ENCODE data around the gene CLPX.

Gene CLPX

GRCh38 chr15:65172531-65172930, 12.6 kb downstream of the CLPX start:
- no peak for TF ChIP-seq SIN3A (IDR thresholded peaks at IDR 0.05; ENCODE audit: borderline replicate concordance, insufficient read depth, low read length)
- TF ChIP-seq REST (IDR thresholded peaks at IDR 0.05; ENCODE audit: insufficient read depth in 1 of 2, low read depth in 2 of 2, low read length in 2 of 2): no peak
- TF ChIP-seq POLR2AphosphoS5 (IDR thresholded peaks at IDR 0.05; ENCODE audit: low read depth, low read length): no peak
- TF ChIP-seq FOXP2 (optimal IDR thresholded peaks at IDR 0.05; ENCODE audit: borderline replicate concordance, extremely low read depth, extremely low read length, insufficient read depth): no peak
- no peak for TF ChIP-seq TAF1 (IDR thresholded peaks at IDR 0.05; ENCODE audit: borderline replicate concordance, insufficient read depth, low read length)

- TF ChIP-seq POLR2AphosphoS5 (IDR thresholded peaks at IDR 0.05; ENCODE audit: low read depth, low read length) (no peak), REST (IDR thresholded peaks at IDR 0.05; ENCODE audit: insufficient read depth in 1 of 2, low read depth in 2 of 2, low read length in 2 of 2) (no peak), TAF1 (IDR thresholded peaks at IDR 0.05; ENCODE audit: borderline replicate concordance, insufficient read depth, low read length) (no peak), FOXP2 (optimal IDR thresholded peaks at IDR 0.05; ENCODE audit: borderline replicate concordance, extremely low read depth, extremely low read length, insufficient read depth) (no peak), SIN3A (IDR thresholded peaks at IDR 0.05; ENCODE audit: borderline replicate concordance, insufficient read depth, low read length) (no peak)
Observed at GRCh38 chr15:65171428-65171827, 13.7 kb downstream of the CLPX start.

GRCh38 chr15:65165875-65166274, 19.3 kb downstream of the CLPX start:
- TF ChIP-seq FOXP2 (optimal IDR thresholded peaks at IDR 0.05; ENCODE audit: borderline replicate concordance, extremely low read depth, extremely low read length, insufficient read depth) (no peak), TAF1 (IDR thresholded peaks at IDR 0.05; ENCODE audit: borderline replicate concordance, insufficient read depth, low read length) (no peak), POLR2AphosphoS5 (IDR thresholded peaks at IDR 0.05; ENCODE audit: low read depth, low read length) (no peak)

- TF ChIP-seq FOXP2 (optimal IDR thresholded peaks at IDR 0.05; ENCODE audit: borderline replicate concordance, extremely low read depth, extremely low read length, insufficient read depth): no peak
- TF ChIP-seq TAF1 (IDR thresholded peaks at IDR 0.05; ENCODE audit: borderline replicate concordance, insufficient read depth, low read length): no peak
- no peak for TF ChIP-seq POLR2AphosphoS5 (IDR thresholded peaks at IDR 0.05; ENCODE audit: low read depth, low read length)
- no peak for TF ChIP-seq SIN3A (IDR thresholded peaks at IDR 0.05; ENCODE audit: borderline replicate concordance, insufficient read depth, low read length)
- no peak for TF ChIP-seq REST (IDR thresholded peaks at IDR 0.05; ENCODE audit: insufficient read depth in 1 of 2, low read depth in 2 of 2, low read length in 2 of 2)
Observed at GRCh38 chr15:65164139-65164538, 21.0 kb downstream of the CLPX start.

- TF ChIP-seq SIN3A (IDR thresholded peaks at IDR 0.05; ENCODE audit: borderline replicate concordance, insufficient read depth, low read length) (no peak), REST (IDR thresholded peaks at IDR 0.05; ENCODE audit: insufficient read depth in 1 of 2, low read depth in 2 of 2, low read length in 2 of 2) (no peak), TAF1 (IDR thresholded peaks at IDR 0.05; ENCODE audit: borderline replicate concordance, insufficient read depth, low read length) (no peak), FOXP2 (optimal IDR thresholded peaks at IDR 0.05; ENCODE audit: borderline replicate concordance, extremely low read depth, extremely low read length, insufficient read depth) (no peak), POLR2AphosphoS5 (IDR thresholded peaks at IDR 0.05; ENCODE audit: low read depth, low read length) (no peak)
Observed at GRCh38 chr15:65163041-65163440, 22.1 kb downstream of the CLPX start.

Measured in PFSK-1 (cell line).